Keratinocyte (primary cell): ENCODE data around the gene CCDC197.

Experiments used
- CTCF ChIP-seq, 3 experiments: IDR thresholded peaks in 1 of 3; conservative IDR thresholded peaks in 1 of 3; optimal IDR thresholded peaks in 1 of 3; 2 replicates in 2 of 3; 3 replicates in 1 of 3; pipeline versions ENCODE3 to v1.5.1; 2011; ENCODE audit warnings: low read length in 3 of 3, mild to moderate bottlenecking in 3 of 3, moderate library complexity in 2 of 3, control low read depth in 1 of 3, inconsistent platforms in 1 of 3; ENCODE audit not compliant: insufficient read depth in 2 of 3; ENCODE audit errors: extremely low read depth in 1 of 3
- EZH2 ChIP-seq: IDR thresholded peaks from one replicate; pipeline ENCODE4 v1.6.1; 2012; ENCODE audit warnings: inconsistent platforms, mild to moderate bottlenecking, low read length, moderate library complexity

DNA sequence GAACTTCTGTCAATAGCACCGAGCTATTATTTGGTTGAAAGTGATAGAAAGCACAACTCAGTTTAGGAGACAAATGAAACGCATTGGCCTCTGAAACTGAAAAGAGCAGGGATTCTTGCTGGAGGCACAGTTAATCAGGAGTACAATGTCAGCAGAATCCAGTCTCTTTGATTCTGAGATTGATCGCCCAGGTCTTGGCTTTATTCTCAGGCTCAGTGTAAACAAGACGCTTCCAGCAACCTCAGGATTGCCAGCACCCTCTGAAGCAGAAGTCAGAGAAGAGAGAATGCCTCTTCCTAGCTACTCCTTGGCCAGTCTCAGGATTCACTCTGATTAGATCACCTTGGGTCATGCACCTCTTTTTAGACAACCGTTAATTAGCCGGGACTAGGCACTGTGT lies 17.3 kb downstream of the CCDC197 start:
- TF ChIP-seq CTCF (optimal IDR thresholded peaks at IDR 0.05 in 1 of 3, IDR thresholded peaks at IDR 0.05 in 1 of 3, conservative IDR thresholded peaks at IDR 0.05 in 1 of 3; ENCODE audit: extremely low read depth in 1 of 3, insufficient read depth in 2 of 3, low read length in 3 of 3): no peak
- TF ChIP-seq EZH2: no peak
